ENCODE data around the gene BCR.
A peak's percentile ranks its signal among the peaks of the same experiment; 100 is the strongest.

The BCR gene

DNA sequence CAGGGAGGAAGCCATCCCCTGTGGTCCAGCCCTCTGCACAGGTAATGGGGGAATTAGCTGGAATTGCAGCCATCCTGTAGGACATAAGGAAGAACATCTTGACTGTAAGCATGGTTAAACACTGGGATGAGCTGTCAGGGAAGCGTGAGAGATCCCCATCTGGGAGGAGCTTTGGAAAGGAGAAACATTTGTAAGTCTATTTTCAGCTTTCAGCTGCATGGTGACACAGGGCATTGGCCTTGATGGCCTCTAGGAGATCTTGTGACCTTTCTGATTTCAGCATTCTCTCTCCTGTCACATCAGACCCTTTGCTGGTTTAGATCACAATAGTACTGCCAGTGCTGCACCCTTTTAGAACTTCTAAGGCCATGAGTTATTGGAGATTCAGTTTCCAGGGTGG, 47.1 kb downstream of the BCR start:
- no peak for DNase-seq (ENCODE audit: low read depth in 2 of 3, low spot score in 1 of 3)

DNA sequence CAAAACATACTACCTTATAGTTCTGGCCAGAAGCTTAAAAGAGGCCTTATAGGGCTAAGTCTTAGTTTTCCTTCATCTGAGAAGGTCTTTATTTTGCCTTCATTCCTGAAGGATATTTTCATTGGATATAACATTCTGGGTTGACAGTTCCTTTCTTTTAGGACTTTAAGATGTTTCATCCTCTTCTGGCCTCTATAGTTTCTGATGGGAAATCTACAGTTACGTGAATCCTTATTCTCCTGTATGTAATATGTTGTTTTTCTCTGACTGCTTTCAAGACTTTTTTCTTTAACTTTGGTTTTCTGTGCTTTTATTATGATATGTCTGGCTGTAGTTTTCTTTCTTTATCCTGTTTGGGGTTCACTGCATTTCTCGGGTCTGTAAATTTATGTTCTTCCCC, 48.2 kb downstream of the BCR start:
- DNase-seq (ENCODE audit: low read depth in 2 of 3, low spot score in 1 of 3), result no peak

DNA sequence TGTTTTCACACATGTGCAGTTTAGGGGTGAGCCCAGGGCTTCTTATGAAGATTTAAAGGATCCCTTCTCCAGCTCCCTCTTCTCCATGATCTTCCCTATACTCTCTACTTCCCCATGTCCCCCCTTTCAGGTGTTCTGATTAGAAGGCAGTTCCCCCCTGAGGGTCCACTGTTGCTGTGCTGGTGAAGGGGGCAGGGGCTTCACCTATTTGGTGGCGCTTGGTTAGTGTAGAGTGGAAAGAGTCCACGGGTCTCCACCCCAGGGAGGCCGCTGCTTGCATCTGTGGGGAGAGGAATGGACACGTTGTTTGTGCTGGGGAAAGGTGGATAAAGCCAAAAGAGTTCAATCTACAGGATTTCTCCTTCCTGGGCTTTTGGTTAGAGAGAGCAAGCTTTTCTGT, 49.3 kb downstream of the BCR start:
- DNase-seq (ENCODE audit: low read depth in 2 of 3, low spot score in 1 of 3), result no peak

DNA sequence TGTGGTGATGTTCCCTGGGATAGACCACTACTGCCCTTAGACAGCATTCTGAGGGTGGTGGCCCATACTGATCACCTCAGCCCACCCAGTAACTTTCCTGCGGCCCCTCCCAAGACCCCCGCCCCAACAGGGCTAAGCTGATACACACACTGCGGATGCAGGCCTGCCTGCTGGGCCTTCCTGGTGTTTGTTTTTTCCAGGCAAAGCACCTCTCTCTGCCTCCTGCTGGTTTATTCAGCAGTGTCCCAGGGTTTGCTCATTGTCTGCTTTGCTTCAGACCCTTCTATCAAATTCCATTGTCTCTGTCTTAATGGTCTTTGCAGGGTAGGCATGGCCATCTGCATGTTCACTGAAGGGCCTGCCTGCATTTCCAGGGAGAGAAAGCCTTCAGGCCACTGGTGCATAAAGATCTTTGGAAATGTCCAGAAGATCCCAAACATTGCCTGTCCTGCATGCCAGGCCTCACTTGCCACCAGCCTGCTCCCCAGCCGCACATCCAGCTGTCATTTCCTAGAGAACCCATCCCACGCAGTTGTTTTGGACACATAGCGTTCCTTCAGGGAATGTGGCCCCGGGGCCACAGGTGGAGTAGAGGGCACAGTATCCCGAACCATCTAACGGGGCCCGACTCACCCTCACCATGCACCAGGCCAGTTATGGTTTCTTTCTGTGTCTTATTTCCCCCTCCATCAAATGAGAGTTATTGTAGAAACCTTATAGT, 50.2 kb downstream of the BCR start:
- DNase-seq (ENCODE audit: low read depth in 2 of 3, low spot score in 1 of 3), result no peak

DNA sequence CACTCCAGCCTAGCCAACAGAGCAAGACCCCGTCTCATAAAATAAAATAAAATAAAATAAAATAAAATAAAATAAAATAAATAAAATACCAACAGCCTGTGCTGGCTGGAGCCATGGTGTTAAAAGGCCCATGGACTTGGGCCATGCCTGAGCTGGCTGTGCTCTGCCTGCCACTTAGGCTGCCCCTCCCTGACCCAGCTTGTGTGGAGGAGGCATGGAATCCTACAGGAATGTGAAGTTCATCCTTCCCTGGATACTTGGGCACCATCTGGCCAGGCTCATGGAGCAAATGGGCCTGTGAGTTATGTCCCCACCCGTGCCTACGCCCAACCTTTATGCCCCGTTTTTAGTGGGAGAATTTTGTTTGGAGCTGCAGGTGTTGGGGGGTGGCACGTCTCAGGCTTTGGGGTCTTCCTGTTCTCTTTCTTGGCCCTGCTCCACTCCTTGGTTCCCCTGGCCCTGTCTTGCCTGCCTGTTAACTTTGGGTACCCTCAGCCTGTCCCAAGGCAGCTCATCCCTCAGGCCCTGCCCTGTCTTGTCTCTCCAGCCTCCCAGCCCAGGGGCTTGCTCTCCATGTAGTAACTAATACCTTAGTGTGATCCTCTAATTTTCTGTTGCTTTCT, 51.3 kb downstream of the BCR start:
- DNase-seq (ENCODE audit: low read depth in 2 of 3, low spot score in 1 of 3), result no peak

DNA sequence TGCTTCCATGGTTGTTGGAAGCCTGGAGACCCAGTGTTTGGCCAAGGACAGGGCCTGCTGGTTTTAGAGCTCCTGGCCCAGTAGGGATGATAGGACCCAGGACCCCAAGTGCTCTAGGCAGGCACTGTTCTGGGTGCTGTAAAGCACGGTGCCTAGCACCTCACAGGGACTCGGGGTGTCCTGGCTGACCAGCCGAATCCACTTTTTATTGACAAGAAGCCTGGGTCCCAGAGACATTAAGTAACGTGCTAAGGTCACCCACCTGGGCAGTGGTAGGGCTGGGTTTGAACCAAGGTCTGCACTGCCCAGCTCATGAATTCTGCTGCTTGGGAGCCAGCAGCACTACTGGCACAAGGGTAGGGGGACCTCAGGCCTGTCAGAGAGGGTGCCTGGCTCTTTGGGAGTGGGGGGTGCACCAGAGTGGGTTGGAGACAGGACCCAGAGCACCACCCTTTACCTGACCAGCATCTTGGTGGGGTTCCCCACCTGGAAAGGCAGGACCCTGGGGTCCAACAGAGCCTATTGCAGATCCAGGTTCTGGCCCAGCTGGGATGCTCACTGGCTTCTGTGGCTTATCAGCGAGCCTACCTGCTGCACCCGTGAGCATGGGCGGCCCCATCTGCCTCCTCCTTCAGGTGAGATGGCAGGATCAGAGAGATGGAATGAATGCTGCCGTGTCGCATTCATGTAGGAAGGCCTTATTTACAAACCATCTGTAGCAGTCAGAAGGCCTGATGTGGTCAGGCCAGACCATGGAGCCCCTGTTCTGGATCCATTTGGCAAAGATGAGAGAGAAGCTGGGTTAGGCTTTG, 52.0 kb downstream of the BCR start:
- DNase-seq (ENCODE audit: low read depth in 2 of 3, low spot score in 1 of 3), result no peak

DNA sequence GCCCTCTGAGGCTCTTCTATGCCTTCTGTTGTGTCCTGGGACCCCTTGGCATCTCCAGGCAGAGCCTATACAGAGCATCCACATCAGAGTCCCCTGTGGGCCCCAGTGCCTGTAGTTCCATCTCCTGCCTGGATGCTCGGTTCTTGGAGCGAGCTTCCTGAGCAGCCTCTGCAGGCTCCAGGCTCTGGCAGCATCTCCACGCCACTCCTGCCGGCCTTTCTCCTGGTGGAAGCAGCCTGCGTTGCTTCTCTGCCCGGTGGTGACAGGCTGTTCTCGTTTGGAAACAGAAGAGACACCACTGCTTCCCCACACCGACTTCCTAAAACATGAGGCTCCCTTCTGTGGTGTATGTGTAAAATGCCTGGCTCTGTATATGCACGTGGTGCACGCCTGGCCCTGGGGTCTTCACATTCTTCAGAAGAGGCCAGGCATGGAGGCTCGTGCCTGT, 52.8 kb downstream of the BCR start:
- DNase-seq (ENCODE audit: low read depth in 2 of 3, low spot score in 1 of 3), result no peak

DNA sequence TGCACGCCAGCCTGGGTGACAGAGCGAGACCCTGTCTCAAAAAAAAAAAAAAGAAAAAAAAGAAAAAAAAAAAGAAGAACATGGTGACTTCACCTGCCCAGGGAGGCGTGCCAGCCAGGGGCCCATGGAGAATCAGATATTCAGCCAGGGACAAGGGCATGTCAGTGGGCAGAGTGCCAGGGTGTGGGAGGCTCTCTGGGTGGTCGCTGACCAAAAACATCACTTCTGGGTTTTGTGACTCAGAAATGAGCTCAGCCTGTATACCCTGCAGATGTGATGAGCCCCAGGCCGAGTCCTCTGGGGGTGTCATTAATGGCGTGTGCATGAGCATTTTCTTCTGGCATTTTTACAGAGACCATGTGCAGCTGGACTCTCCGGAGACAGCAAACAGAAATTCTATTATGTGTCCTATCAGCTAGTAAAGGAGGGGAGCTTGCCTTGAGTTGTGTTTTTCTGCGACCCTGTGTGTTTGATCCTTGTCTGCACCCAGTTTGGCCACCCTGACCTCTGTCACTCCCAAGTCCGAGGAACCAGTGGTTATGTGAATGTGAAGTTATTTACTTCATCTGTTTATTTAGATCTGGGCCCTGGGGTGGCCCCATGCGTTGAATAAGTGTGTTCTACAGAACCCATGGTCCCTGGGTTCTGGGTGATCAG, 53.6 kb downstream of the BCR start:
- peak; percentile 44 to 62 (median 59) for DNase-seq (ENCODE audit: low read depth in 2 of 3, low spot score in 1 of 3)

DNA sequence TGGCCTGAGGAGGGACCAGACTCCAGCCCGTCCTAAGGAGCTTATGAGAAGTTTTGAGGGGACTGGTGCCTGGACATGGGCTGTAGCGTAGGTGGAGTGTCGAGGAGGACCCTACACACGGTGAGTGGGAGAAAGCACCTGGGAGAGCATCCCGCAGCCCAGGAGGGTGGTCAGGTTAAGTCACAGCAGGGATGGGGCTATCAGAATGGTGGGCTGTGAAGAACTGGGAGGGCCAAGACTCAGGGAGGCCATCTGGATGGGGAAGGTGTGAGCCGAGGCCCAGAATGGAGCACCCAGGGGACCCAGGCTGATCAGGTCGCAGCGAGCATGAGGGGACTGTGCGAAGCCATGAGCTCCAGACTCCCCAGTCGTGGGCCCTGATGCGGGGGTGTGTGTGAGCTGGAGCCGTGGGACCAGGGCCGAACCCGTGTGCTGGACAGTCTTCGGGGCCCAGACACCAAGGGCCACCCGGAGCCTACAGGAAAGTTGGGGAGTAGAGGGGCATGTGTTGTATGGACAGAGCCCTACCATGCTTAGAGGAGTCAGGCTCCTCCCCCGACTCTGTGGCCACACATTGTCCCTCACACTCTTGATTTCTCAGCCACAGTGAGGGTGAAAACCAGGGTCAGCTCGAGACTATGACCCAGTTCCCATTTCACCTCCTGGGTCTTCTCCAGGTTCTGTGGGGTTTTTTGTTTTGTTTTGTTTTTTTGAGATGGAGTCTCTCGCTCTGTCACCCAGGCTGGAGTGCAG, 54.3 kb downstream of the BCR start:
- no peak for DNase-seq (ENCODE audit: low read depth in 2 of 3, low spot score in 1 of 3)

DNA sequence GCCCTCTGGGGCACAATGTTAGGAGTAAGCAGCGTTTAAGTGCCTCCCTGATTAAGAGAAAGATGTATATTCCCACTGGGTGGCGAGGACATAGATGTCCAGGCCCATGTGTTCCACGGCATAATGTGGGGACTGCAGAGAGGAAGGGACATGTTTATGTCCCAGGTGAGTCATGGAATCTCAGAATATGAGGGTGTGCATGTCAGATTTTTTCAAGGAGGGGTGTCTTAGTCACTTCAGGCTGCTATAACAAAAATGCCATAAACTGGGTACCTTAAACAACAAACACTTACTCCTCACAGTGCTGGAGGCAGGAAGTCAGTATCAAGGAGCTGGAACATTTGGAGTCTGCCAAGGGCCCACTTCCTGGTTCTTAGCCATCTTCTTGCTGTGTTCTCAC, 55.1 kb downstream of the BCR start:
- DNase-seq (ENCODE audit: low read depth in 2 of 3, low spot score in 1 of 3), result no peak

DNA sequence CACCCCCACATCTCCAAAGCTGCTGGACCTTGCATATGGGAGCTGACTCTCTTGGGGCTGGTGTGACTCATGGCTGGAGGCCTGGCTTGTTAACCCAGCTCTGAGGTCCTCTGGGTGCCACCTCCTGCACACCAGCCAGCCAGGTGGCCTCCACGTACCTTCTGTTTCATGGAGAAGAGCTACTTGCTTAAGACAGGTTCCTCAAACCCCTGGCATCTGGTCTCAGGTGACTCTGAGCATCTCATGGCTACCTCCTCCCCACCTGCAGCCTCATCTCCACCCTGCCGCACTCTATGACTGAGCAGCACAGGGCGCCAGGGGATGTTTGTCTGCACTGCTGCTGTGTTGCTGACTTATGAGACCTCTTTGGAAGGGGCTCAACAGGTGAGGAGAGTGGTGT, 55.7 kb downstream of the BCR start:
- DNase-seq (ENCODE audit: low read depth in 2 of 3, low spot score in 1 of 3), result no peak

DNA sequence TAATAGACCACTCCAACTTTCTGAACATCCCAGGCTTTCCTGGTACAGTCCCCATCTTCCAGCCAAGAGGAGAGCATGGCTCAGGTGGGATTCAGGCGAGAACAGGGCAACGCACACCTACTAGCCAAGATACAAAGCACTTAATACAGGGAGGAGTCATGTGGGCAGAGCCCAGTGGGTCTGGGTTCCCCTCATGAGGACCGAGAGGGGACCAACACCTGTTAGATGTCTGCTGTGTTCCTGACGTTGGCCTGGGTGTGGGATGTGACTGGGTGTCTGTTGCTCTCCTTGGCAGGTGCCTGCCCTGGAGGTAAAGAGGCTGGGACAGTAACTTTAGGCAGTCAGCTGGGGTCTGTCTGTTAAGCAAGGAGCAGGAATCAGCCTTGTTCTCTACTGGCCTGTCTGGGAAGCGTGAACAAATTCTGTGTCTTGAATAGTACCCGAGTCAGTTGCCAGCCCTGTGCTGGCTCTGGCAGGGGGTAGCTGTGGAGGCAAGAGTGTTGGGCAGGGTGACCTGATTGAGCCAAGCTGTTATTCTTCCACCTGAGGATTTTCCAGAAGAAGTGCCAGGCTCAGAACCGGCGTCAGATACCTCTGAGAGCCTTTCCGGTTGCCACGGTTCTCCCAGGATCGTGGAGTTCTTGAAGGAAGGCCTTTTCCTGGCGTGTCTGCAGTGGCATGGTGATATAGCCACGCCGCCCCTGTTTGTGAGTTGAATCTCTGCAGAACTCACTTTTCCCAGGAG, 56.3 kb downstream of the BCR start:
- DNase-seq (ENCODE audit: low read depth in 2 of 3, low spot score in 1 of 3), result no peak

DNA sequence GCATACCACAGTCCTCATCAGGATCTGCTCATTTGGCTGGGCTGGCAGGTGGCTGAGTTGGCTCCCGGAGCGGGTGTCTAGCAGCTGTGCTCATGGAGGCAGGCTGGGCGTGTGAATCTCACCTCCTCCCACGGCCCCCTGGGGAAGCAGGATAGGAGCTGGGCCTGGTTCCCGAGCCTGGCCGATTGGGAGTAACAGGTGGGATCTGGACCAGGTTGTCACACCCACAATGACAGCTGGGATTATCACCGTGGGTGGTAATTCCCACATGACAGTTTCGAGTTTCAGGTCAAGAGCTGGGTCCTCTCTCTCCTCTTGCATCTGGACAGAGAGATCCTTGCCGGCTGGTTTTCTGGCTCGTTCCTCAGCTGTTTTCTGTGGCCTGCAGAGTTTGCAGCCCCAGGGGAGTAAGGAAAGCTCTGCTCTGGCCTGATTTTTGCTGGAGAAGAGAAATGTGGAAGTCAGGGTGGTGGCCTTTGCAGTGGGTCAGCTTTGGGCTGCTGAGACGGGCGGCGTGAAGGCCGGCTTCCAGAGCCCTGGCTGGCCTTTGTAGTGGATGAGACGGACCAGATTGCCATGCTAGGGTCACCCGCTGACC, 57.0 kb downstream of the BCR start:
- DNase-seq (ENCODE audit: low read depth in 2 of 3, low spot score in 1 of 3), result no peak

DNA sequence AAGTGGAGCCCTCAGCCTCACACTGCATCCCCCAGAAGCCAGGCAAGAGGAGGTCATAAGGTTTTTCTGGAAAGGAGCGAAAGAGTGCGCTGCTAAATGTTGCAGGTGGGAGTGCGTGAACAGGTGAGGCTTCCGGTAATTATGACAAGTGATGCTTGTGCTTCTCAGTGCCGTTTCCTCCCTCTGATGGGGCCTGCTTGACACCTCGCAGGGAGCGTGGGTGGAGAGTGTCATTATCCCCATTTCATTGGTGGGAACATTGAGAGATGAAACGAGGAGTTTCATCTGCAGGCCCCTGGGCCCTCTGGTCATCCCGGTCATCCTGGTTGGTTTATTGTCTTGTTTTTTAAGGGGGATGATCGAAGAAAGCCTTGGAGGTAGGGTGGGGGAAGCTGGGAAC, 57.5 kb downstream of the BCR start:
- peak in 1 of 3 donors; percentile 37 for DNase-seq (ENCODE audit: low read depth in 2 of 3, low spot score in 1 of 3)

DNA sequence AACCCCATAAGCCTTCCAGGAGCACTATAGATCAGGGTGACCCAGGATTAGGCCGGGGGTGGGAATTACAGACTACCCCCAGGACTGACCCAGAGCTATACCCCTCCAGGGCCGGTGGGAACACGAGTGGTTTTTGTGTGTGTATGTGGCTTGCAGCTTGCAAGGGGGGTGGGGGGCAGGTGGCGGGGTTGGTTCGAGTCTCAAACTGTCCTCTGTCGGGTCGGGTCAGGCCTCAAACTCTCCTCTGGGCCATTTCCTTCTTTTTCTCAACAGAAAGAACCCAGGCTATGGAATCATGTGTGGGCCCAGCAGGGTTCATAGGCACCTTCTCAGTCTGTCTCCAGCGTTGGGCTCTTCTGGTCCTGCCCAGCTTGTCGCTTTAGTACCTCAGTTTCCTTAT, 58.4 kb downstream of the BCR start:
- DNase-seq (ENCODE audit: low read depth in 2 of 3, low spot score in 1 of 3), result no peak

DNA sequence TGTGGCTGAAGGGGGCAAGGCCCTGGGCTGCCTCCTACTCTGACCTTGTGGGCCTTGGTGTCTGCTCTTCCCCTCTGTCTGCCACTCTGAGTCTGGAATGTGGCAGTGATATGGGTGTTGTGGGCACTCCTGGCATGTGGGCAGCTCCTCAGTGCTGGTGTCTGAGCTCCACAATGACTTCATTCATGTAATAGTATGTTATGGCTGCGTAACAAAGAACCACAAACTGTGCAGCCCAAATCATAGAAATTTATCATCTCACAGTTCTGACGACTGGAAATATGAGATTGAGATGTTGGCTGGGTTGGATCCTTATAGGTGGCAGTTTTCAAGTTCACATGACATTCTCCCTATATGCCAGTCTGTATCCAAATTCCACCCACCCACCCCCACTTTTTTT, 59.1 kb downstream of the BCR start:
- no peak for DNase-seq (ENCODE audit: low read depth in 2 of 3, low spot score in 1 of 3)

DNA sequence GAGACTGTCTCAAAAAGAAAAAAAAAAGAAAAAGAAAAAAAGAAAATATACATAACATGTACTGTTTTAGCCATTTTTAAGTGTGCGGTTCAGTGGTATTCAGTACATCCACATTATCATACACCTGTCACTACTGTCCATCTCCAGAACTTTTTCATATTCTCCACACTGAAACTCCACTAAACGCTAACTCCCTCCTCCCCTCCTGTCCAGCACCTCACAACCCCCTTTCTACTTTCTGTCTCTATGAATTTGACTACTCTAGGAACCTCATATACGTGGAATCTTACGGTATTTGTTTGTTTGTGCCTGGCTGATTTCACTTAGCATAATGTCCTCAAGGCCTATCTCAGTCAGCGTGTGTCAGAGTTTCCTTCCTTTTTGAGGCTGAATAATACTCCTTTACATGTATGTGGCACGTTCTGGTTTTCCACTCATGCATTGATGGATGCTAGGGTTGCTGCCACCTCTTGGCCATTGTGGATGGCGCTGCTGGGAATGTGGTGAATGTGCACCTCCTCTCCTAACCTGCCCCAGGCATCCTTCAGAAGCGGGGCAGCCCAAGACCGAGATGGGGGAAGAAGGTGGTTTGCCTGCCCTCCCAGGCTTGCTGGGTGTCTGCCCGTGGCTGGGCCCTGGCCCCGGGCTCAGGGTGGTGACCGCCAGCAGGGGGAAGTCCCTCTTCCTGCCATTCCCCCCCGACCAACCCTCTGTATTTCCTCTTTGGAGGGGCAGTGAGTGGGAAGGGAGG, 60.5 kb downstream of the BCR start:
- DNase-seq (ENCODE audit: low read depth in 2 of 3, low spot score in 1 of 3), result peak in 1 of 3 donors; percentile 14

DNA sequence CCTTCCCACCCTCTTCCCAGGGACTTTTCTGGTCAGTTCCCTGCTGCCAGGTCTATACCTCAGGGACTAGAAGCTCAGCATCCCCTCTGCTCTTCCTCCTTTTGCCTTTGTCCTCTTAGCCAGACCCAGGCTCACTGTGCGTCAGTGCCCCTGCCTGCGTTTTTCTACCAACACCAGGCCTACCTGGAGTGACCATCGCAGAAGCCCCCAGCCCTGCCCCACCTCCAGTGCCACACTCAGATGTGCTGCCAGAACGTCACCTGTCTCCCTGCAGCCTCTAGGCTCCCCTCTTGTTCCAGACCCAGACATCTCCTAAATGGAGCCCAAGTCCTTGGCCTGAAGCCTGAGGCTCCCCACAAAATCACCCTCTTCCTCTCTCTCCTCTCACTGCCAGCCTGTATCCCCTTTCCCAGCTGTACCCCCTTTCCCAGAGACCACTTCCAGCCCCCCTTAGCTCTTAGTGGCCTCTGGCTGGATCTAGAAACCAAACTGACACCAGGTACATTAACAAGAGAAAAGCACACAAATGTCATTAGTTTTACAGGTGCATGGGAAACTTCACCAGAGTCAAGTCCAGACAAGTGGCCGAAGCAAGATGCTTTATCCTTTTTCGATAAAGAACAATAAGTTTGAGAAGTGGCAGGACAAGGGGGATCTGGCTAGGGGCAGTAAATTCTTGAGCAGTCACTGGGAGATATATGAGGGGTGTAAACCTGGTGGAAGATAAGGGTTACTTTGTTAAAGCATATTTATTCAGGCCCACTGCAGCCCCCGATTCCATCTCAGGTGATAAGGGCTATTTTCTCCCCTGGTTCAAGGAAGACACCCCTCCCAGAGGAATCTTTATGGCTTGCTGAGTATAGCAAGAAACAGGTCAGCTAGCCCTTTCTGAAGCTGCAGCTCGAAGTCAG, 61.5 kb downstream of the BCR start:
- DNase-seq (ENCODE audit: low read depth in 2 of 3, low spot score in 1 of 3), result no peak
